Measurements from ENCODE around the gene PAX6.

DNA sequence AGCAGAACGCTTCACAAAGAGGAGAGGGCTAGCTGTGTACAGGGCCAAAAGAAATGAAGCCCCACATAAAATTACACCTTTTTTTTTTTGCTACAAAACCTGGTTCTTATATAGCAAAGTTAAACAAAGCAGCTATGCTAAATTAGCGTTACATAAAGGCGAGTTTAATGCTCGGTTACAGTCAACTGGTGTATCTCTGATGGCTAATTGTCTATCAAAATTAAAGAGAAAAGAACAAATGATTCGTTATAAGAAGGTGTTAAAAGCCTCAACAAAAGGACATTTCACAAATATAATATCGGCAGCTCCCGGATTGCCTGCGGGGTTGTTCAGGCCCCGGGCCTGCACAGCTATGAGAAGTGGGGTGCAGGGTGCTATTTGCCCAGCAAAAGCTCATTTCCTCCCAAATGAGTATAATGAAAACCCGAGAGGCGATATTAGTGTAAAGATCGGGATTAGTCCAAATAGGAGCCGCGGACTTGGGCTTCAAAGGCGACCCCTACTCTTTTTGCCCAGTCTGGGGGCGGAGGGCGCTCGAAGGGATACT, 13.3 kb upstream of the PAX6 start:
- TF ChIP-seq, protein P1, sequence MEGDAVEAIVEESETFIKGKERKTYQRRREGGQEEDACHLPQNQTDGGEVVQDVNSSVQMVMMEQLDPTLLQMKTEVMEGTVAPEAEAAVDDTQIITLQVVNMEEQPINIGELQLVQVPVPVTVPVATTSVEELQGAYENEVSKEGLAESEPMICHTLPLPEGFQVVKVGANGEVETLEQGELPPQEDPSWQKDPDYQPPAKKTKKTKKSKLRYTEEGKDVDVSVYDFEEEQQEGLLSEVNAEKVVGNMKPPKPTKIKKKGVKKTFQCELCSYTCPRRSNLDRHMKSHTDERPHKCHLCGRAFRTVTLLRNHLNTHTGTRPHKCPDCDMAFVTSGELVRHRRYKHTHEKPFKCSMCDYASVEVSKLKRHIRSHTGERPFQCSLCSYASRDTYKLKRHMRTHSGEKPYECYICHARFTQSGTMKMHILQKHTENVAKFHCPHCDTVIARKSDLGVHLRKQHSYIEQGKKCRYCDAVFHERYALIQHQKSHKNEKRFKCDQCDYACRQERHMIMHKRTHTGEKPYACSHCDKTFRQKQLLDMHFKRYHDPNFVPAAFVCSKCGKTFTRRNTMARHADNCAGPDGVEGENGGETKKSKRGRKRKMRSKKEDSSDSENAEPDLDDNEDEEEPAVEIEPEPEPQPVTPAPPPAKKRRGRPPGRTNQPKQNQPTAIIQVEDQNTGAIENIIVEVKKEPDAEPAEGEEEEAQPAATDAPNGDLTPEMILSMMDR (conservative IDR thresholded peaks at IDR 0.05; ENCODE audit: low read length), result no peak
- TF ChIP-seq EZH2phosphoT487 (IDR thresholded peaks at IDR 0.05; ENCODE audit: borderline replicate concordance, low read depth, low read length), result no peak

All from OCI-LY7 (cell line).